ENCODE results near the gene POMGNT2. TPM values are rescaled to one million over a fixed set of nuclear protein-coding genes. Genes with fewer than 3 reads are reported as not detected.
A peak's percentile ranks its signal among the peaks of the same experiment; 100 is the strongest.

Gene POMGNT2
- total and polyA plus RNA-seq, 9 donors = 12.0 to 51.7 (median 36.0) TPM

- Histone ChIP-seq H3K4me1 (ENCODE audit: insufficient read depth) (no peaks in the 10 kb centered on the region), H3K36me3 (no peaks in the 10 kb centered on the region), H3K27ac (no peak overlapping the region), H3K9me3 (no peaks in the 10 kb centered on the region), H3K4me3 (no peak overlapping the region), H3K27me3 (no peaks in the 10 kb centered on the region)
- no peak for TF ChIP-seq CTCF (IDR thresholded peaks at IDR 0.05)
- TF ChIP-seq POLR2A (IDR thresholded peaks at IDR 0.05) = no peak
- no peak for TF ChIP-seq EP300 (IDR thresholded peaks at IDR 0.05)
- intact Hi-C loops (cut with DNase I) = no loop called here
- no peak for DNase-seq
- WGBS, 3 donors = 95 to 96% (median 95%) methylated on average over 3 of the region's 3 CpGs
These were observed 7.8 kb upstream of the POMGNT2 start for GRCh38 chr3:43113671-43114070.

GRCh38 chr3:43106293-43106628 is 382 bp upstream of the POMGNT2 start:
- Histone ChIP-seq H3K4me1 (ENCODE audit: insufficient read depth) (peaks cover 6% of the 10 kb centered on the region), H3K9me3 (no peaks in the 10 kb centered on the region), H3K27me3 (no peaks in the 10 kb centered on the region), H3K27ac (no peak overlapping the region), H3K36me3 (no peaks in the 10 kb centered on the region), H3K4me3 (peak overlapping the region; percentile 92)
- 6 to 17% (median 9%) methylated on average over 6 of the region's 6 CpGs for WGBS, 3 donors
- intact Hi-C loops (cut with DNase I) = loop anchor here in 2 of 4 donors (10.0 kb wide), 2 partner anchors 111 to 121 kb away; no protein-coding TSS in a partner anchor
- DNase-seq = no peak
- TF ChIP-seq EP300 (IDR thresholded peaks at IDR 0.05) = no peak
- no peak for TF ChIP-seq POLR2A (IDR thresholded peaks at IDR 0.05)
- TF ChIP-seq CTCF (IDR thresholded peaks at IDR 0.05) = no peak

- no peak for TF ChIP-seq POLR2A (IDR thresholded peaks at IDR 0.05)
- TF ChIP-seq EP300 (IDR thresholded peaks at IDR 0.05) = no peak
- TF ChIP-seq CTCF (IDR thresholded peaks at IDR 0.05) = no peak
- Histone ChIP-seq H3K27me3 (no peaks in the 10 kb centered on the region), H3K27ac (peak overlapping the region; percentile 69 to 79), H3K36me3 (no peaks in the 10 kb centered on the region), H3K9me3 (no peaks in the 10 kb centered on the region), H3K4me1 (ENCODE audit: insufficient read depth) (peaks cover 8% of the 10 kb centered on the region), H3K4me3 (peak overlapping the region; percentile 92)
- DNase-seq = peak in 3 of 5 donors; percentile 18 to 66 (median 52)
- 29 to 40% (median 40%) methylated on average over 30 to 33 of the region's 33 CpGs for WGBS, 3 donors
- intact Hi-C loops (cut with DNase I) = loop anchor here in 2 of 4 donors (5.0 to 10.0 kb wide), 3 partner anchors 47 to 120 kb away; no protein-coding TSS in a partner anchor
These were observed 951 bp downstream of the POMGNT2 start for GRCh38 chr3:43104660-43105595.

GRCh38 chr3:43104039-43104438 is 1.8 kb downstream of the POMGNT2 start:
- intact Hi-C loops (cut with DNase I) = loop anchor here in 2 of 4 donors (5.0 to 10.0 kb wide), 3 partner anchors 48 to 119 kb away; no protein-coding TSS in a partner anchor
- no peak overlapping the region for H3K4me3 ChIP-seq
- WGBS, 3 donors = 60 to 78% (median 69%) methylated on average over 3 of the region's 3 CpGs

More at GRCh38 chr3:43104039-43104438, 1.8 kb downstream of the POMGNT2 start:
- Histone ChIP-seq H3K27me3 (no peaks in the 10 kb centered on the region), H3K9me3 (no peaks in the 10 kb centered on the region), H3K27ac (no peak overlapping the region), H3K4me1 (ENCODE audit: insufficient read depth) (peaks cover 8% of the 10 kb centered on the region), H3K36me3 (no peaks in the 10 kb centered on the region)
- no peak for DNase-seq
- TF ChIP-seq EP300 (IDR thresholded peaks at IDR 0.05) (no peak), POLR2A (IDR thresholded peaks at IDR 0.05) (no peak), CTCF (IDR thresholded peaks at IDR 0.05) (no peak)

Data from ovary (tissue), 9 donors.